ENCODE measurements around the gene HOXA3. TPM values are rescaled to one million over a fixed set of nuclear protein-coding genes. Genes with fewer than 3 reads are reported as not detected.

The HOXA3 gene
- total RNA-seq, 1 donor from 2014 or later: not detected

DNA sequence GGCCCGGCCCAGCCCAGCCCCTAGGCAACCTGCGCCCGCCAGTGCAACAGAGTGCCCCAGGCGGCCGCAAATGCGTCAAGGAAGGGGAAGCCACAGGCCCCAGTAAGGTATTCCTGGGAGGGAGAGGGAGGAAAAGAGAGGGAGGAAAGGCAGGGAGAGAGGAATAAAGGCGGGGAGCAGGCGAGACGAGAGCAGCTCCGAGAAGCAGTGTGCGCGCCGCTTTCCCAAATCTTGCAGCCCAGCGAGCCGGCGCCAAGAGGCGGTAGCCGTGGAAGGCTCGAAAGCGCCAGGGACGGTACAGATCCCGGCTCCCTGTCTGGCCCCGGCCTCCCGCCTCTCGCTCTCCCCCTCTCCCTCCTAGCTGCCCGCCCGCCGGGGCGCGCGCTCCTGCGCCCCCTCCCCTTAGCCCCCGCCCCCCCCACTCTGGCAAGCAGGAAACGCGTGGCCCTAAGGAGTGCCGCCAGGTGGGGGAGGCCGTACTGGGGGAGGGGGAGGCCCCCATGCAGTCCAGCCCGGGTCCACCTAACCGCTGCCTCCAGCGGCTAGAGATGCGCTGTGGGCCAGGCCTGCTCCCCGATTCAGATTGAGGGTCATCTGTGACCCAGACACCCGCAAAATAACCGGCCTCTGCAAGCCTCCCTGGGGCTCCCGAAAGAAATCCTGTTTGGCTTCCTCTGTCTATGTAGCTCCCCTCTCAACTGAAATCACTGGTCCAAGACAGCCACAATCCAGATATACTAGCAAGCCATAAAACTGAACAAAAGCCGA lies 17.5 kb upstream of the HOXA3 start:
- Mint-ChIP-seq H3K4me1 (peaks cover 5% of the 10 kb centered on the region), H3K27ac (no peak overlapping the region), H3K36me3 (ENCODE audit: low read depth) (peaks cover 7% of the 10 kb centered on the region), H3K27me3 (peaks cover 62% of the 10 kb centered on the region), H3K9me3 (peaks cover 8% of the 10 kb centered on the region), H3K4me3 (no peak overlapping the region)
- intact Hi-C loops (cut with micrococcal nuclease): loop anchor here (2.0 kb wide), 1 partner anchor 15 kb away; the partner anchor contains the start of gene HOXA11
- no peak for DNase-seq

- H3K36me3 Mint-ChIP-seq (ENCODE audit: low read depth): peaks cover 8% of the 10 kb centered on the region
- H3K9me3 Mint-ChIP-seq: peaks cover 8% of the 10 kb centered on the region
- H3K27me3 Mint-ChIP-seq: peaks cover 68% of the 10 kb centered on the region
- H3K27ac Mint-ChIP-seq: peak overlapping the region; percentile 81
- peak; percentile 70 for DNase-seq
- intact Hi-C loops (cut with micrococcal nuclease): no loop called here
- peaks cover 5% of the 10 kb centered on the region for H3K4me1 Mint-ChIP-seq
- no peak overlapping the region for H3K4me3 Mint-ChIP-seq
These were observed 16.0 kb upstream of the HOXA3 start for GRCh38 chr7:27168265-27168947.

DNA sequence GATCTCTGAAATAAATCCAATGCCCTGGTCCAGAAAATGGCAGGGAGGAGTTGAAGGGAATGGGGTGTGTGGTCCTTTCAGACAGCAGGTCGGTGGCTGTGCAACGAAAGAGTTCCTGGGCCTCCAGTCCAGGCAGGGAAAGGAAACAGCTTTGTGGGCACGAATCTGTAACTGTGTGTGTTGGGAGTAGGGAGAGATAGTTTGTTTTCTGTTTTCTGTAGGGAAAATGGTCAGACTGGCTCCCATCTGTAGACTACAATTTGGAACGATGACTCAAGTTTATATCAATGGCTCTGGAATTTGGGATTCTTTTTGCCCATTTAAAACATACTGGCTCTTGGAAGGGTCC lies 15.5 kb upstream of the HOXA3 start:
- Mint-ChIP-seq H3K36me3 (ENCODE audit: low read depth) (peaks cover 8% of the 10 kb centered on the region), H3K27me3 (peaks cover 73% of the 10 kb centered on the region), H3K27ac (no peak overlapping the region), H3K4me1 (peaks cover 5% of the 10 kb centered on the region), H3K9me3 (peaks cover 8% of the 10 kb centered on the region), H3K4me3 (no peak overlapping the region)
- no peak for DNase-seq
- intact Hi-C loops (cut with micrococcal nuclease): no loop called here

DNA sequence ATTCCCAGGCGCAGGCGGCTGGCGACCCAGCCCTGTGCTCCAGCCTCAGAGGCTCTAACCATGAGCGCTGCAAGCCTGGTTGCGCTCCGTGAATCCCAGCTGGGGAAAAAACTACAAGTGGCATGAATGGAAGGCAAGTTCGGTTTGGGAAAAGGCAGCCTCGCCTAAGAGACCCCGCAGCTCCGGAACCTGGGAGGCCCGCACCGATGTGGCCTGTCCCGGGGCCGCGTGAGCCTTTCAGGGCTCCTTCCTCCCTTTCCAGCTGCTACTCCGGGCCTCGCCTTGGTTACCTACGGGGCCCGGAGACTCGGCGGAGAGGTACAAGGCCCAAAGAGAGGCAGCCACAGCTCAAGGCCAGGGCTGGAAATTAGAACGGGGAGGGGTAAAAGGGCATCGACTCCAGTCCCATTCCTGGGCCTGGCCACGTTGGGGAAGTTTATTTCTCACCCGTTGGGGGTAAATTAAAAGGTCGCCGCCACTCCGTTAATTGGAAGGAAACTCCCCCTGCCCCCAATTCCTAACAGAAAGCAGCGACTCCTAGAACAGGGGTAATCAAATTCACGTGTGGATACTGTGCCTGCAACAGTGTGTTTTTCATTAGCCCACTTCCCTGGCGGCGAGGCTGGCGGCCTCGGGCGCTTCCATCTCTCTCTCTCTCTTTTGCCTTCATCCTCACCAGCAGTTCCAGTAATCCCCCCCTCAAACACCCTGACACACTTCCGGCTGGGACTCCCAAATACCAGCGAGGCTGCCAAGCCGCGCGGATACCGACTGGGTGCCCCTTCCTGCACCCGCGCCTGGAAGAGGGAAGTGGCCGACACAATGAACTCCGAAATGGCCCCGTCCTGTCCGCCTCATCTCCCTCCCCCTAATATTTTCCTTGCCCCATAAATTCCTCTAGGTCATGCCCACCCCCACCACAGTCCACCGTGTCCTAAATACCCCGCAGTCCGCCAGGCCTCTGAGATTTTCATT lies 14.4 kb upstream of the HOXA3 start:
- intact Hi-C loops (cut with micrococcal nuclease): no loop called here
- Mint-ChIP-seq H3K4me1 (peaks cover 2% of the 10 kb centered on the region), H3K27ac (peak overlapping the region; percentile 6), H3K9me3 (peaks cover 3% of the 10 kb centered on the region), H3K4me3 (no peak overlapping the region), H3K27me3 (peaks cover 76% of the 10 kb centered on the region), H3K36me3 (ENCODE audit: low read depth) (peaks cover 8% of the 10 kb centered on the region)
- DNase-seq: no peak

GRCh38 chr7:27165996-27166530 lies 13.7 kb upstream of the HOXA3 start:
- H3K36me3 Mint-ChIP-seq (ENCODE audit: low read depth): peaks cover 8% of the 10 kb centered on the region
- peaks cover 1% of the 10 kb centered on the region for H3K4me1 Mint-ChIP-seq
- H3K27ac Mint-ChIP-seq: peak overlapping the region; percentile 75
- H3K4me3 Mint-ChIP-seq: no peak overlapping the region
- H3K9me3 Mint-ChIP-seq: peaks cover 3% of the 10 kb centered on the region
- intact Hi-C loops (cut with micrococcal nuclease): loop anchor here (2.0 kb wide), 1 partner anchor 15 kb away; no protein-coding TSS in a partner anchor
- peaks cover 73% of the 10 kb centered on the region for H3K27me3 Mint-ChIP-seq
- DNase-seq: peak; percentile 63

DNA sequence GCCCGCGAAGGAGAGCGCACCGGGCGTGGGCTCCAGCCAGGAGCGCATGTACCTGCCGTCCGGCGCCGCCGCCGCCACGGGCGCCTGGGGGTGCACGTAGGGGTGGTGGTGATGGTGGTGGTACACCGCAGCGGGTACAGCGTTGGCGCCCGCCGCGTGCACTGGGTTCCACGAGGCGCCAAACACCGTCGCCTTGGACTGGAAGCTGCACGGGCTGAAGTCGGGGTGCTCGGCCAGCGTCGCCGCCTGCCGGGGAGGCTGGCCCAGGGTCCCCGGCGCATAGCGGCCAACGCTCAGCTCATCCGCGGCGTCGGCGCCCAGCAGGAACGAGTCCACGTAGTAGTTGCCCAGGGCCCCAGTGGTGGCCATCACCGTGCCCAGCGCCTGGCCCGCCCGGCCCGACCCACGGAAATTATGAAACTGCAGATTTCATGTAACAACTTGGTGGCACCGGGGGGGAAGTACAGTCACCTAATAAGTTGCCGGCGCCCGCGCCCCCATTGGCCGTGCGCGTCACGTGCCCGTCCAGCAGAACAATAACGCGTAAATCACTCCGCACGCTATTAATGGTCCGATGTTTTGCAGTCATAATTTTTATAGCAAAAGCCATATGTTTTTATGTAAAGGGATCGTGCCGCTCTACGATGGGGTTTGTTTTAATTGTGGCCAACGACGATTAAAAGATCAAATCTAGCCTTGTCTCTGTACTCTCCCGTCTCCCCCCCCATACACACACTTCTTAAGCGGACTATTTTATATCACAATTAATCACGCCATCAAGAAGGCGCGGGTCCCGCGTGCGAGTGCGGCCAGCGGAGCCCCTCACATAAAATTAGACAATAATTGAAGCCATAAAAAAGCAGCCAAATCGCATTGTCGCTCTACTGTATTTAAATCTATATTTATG lies 13.0 kb upstream of the HOXA3 start, which contains the start of gene HOXA9:
HOXA9 (minus strand) TSS at position 449 of the 907 bp plus-strand sequence; CDS start at position 369, 80 bp downstream.
- Mint-ChIP-seq H3K27ac (peak within 1 kb of the TSS; percentile 75), H3K4me3 (no peak within 1 kb of the TSS), H3K27me3 (peaks cover 70% of the 10 kb centered on the region), H3K4me1 (peaks cover 2% of the 10 kb centered on the region), H3K9me3 (peaks cover 2% of the 10 kb centered on the region), H3K36me3 (ENCODE audit: low read depth) (peaks cover 8% of the 10 kb centered on the region)
- intact Hi-C loops (cut with micrococcal nuclease): loop anchor here (2.0 kb wide), 1 partner anchor 15 kb away; no protein-coding TSS in a partner anchor
- no peak for DNase-seq

DNA sequence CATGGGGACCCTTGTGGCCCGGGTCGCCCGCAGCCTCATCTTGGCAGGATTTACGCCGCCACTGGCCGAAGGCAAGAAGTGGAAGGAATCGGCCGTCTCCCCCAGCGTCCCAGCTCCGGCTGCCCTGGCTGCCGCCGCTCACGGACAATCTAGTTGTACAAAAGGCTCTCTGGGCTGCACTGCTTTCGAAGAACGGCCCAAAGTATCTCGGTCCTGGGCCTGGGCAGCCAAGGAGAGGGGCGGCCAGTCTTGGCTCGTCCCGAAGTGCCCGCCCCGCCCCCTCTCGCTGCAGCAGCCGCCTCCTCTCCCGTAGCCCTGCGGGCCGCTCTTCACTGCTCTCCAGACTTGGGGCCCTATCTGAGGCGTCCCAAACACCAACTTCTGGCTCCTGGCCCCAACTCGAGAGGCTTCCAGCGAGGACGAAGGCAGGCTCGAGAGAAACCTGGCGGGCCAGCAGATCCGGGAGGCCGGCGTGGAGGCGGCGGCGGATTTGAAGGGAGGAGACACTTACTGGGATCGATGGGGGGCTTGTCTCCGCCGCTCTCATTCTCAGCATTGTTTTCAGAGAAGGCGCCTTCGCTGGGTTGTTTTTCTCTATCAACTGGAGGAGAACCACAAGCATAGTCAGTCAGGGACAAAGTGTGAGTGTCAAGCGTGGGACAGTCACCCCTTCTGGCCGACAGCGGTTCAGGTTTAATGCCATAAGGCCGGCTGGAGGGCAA lies 12.1 kb upstream of the HOXA3 start:
- no peak for DNase-seq
- no peak overlapping the region for H3K4me3 Mint-ChIP-seq

GRCh38 chr7:27164045-27164366 lies 11.6 kb upstream of the HOXA3 start:
- no peak overlapping the region for H3K27ac Mint-ChIP-seq
- peaks cover 7% of the 10 kb centered on the region for H3K36me3 Mint-ChIP-seq (ENCODE audit: low read depth)

More for the DNA sequence above, 12.1 kb upstream of the HOXA3 start:
- intact Hi-C loops (cut with micrococcal nuclease): loop anchor here (2.0 kb wide), 1 partner anchor 14 kb away; no protein-coding TSS in a partner anchor
- H3K27me3 Mint-ChIP-seq: peaks cover 69% of the 10 kb centered on the region
- H3K36me3 Mint-ChIP-seq (ENCODE audit: low read depth): peaks cover 7% of the 10 kb centered on the region
- H3K9me3 Mint-ChIP-seq: no peaks in the 10 kb centered on the region
- H3K4me1 Mint-ChIP-seq: peaks cover 2% of the 10 kb centered on the region
- no peak overlapping the region for H3K27ac Mint-ChIP-seq

DNA sequence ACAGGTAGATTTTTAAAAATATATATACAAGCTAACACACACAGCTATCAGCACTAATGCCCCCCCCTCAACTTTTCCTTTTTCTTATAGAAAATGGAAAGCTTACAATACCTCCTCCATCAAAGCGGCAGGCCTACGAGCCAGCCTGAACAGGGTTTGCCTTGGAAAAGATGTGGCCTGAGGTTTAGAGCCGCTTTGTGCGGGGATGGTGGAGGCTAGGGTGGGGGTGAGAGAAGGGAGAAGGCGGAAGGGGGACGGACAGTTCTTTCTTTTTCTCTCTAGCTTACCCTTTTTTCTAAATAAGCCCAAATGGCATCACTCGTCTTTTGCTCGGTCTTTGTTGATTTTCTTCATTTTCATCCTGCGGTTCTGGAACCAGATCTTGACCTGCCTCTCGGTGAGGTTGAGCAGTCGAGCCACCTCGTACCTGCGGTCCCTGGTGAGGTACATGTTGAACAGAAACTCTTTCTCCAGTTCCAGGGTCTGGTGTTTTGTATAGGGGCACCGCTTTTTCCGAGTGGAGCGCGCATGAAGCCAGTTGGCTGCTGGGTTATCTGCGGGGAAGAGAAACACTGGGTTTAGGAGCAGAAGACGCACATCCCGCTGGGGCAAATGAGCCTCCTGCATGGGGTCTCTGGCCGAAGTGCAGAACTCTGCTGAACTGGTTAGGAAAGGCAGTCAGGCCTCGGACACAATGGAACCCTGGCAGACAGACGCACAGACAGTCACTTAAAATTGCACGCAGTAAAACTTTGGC lies 11.1 kb upstream of the HOXA3 start:
- Mint-ChIP-seq H3K4me3 (no peak overlapping the region), H3K4me1 (peaks cover 2% of the 10 kb centered on the region), H3K27ac (no peak overlapping the region), H3K36me3 (ENCODE audit: low read depth) (peaks cover 3% of the 10 kb centered on the region), H3K27me3 (peaks cover 73% of the 10 kb centered on the region), H3K9me3 (no peaks in the 10 kb centered on the region)
- no peak for DNase-seq
- intact Hi-C loops (cut with micrococcal nuclease): loop anchor here (2.0 kb wide), 1 partner anchor 13 kb away; no protein-coding TSS in a partner anchor

More at GRCh38 chr7:27164045-27164366, 11.6 kb upstream of the HOXA3 start:
- no peaks in the 10 kb centered on the region for H3K9me3 Mint-ChIP-seq
- peaks cover 73% of the 10 kb centered on the region for H3K27me3 Mint-ChIP-seq
- H3K4me1 Mint-ChIP-seq: peaks cover 2% of the 10 kb centered on the region
- DNase-seq: no peak
- H3K4me3 Mint-ChIP-seq: no peak overlapping the region
- intact Hi-C loops (cut with micrococcal nuclease): loop anchor here (2.0 kb wide), 1 partner anchor 13 kb away; no protein-coding TSS in a partner anchor

DNA sequence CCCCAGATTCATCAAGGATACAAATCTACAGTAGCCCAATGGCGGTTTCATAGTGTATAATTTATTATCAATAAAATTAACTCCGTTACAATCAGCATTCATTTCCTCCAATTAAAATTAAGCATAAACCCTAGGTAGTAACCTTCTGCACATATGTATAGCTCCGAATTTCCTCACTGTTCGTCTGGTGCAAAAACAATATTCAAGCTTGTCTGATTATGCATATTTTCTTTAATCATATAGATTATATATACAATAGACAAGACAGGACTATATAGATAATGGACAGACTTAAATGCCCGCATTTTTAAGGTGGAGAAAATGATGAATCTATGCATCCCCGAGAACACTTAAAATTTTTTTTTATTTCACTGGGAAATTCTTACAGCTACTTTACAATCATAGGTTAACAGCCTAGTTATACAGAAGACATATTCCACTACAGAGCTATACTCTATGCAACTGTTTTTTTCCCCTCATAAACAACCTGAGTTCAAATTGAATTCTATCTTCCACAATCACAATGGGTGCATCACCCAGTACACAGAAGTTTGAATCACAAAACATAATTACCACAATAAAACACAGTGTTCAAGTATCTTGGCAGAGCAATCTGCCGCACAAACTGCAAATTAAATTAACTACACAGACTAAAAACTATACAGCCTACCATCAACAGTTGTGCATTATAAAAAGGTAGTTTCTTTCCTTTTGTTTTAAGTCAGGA lies 10.3 kb upstream of the HOXA3 start:
- Mint-ChIP-seq H3K4me1 (peaks cover 4% of the 10 kb centered on the region), H3K27ac (no peak overlapping the region), H3K9me3 (peaks cover 6% of the 10 kb centered on the region), H3K36me3 (ENCODE audit: low read depth) (peaks cover 3% of the 10 kb centered on the region), H3K27me3 (peaks cover 73% of the 10 kb centered on the region), H3K4me3 (no peak overlapping the region)
- no peak for DNase-seq
- intact Hi-C loops (cut with micrococcal nuclease): no loop called here

Data from activated CD4-positive, alpha-beta T cell treated with anti-CD3 and anti-CD28 coated beads, Interleukin-2, amount 10 ng/mL, durations not matched to agents 24 days and 14 days (primary cell).